Dermis blood vessel endothelial cell (primary cell): ENCODE measurements around the gene FOXD2. TPM values are rescaled to one million over a fixed set of nuclear protein-coding genes. Genes with fewer than 3 reads are reported as not detected.

Experiments
- DNase-seq: peaks from one replicate; pipeline ENCODE4 v3.0.0; 2010
- total RNA-seq: library from RNA; depleted of rRNA; stranded (reverse); fragments of >200 nt; gene quantifications from 2 replicates; pipeline ENCODE4 v1.2.3, GENCODE V29; 2014

FOXD2 gene
- under 0.01 and 0.09 TPM in 2 replicates for total RNA-seq

- DNase-seq, result peak; percentile 82
Observed at GRCh38 chr1:47437447-47438164, at the start of gene FOXD2. Gene FOXD2 (plus strand): TSS chr1:47438044. CDS start chr1:47438136, 92 bp downstream.

- peak; percentile 80 for DNase-seq
Observed at GRCh38 chr1:47388891-47389238, 49.0 kb upstream of the FOXD2 start.

GRCh38 chr1:47389731-47390130 lies 48.1 kb upstream of the FOXD2 start:
- DNase-seq, result no peak

GRCh38 chr1:47390843-47391242 lies 47.0 kb upstream of the FOXD2 start:
- DNase-seq, result no peak

GRCh38 chr1:47393141-47393540 lies 44.7 kb upstream of the FOXD2 start:
- DNase-seq, result no peak

GRCh38 chr1:47395433-47395832 lies 42.4 kb upstream of the FOXD2 start:
- no peak for DNase-seq

- DNase-seq, result no peak
Observed at GRCh38 chr1:47396671-47397196, 41.1 kb upstream of the FOXD2 start.

- no peak for DNase-seq
Observed at GRCh38 chr1:47399138-47399845, 38.6 kb upstream of the FOXD2 start.

GRCh38 chr1:47399846-47400155 lies 38.0 kb upstream of the FOXD2 start:
- DNase-seq, result no peak

- DNase-seq, result no peak
Observed at GRCh38 chr1:47401761-47402160, 36.1 kb upstream of the FOXD2 start.

- DNase-seq, result no peak
Observed at GRCh38 chr1:47402591-47402990, 35.3 kb upstream of the FOXD2 start.

GRCh38 chr1:47403321-47403910 lies 34.4 kb upstream of the FOXD2 start:
- no peak for DNase-seq

GRCh38 chr1:47405697-47406096 lies 32.1 kb upstream of the FOXD2 start:
- DNase-seq, result no peak

GRCh38 chr1:47406966-47407365 lies 30.9 kb upstream of the FOXD2 start:
- DNase-seq, result no peak

GRCh38 chr1:47407481-47407880 lies 30.4 kb upstream of the FOXD2 start:
- DNase-seq, result no peak

GRCh38 chr1:47409311-47410067 lies 28.4 kb upstream of the FOXD2 start:
- no peak for DNase-seq

GRCh38 chr1:47410068-47410455 lies 27.8 kb upstream of the FOXD2 start:
- no peak for DNase-seq

GRCh38 chr1:47411436-47411835 lies 26.4 kb upstream of the FOXD2 start:
- no peak for DNase-seq

GRCh38 chr1:47412437-47412836 lies 25.4 kb upstream of the FOXD2 start:
- no peak for DNase-seq

GRCh38 chr1:47415728-47416318 lies 22.0 kb upstream of the FOXD2 start, which contains the start of gene FOXE3:
Gene FOXE3 (plus strand): TSS chr1:47416285. CDS start chr1:47416316, 31 bp downstream.
- no peak for DNase-seq

- peak; percentile 21 for DNase-seq
Observed at GRCh38 chr1:47416319-47417169, 21.3 kb upstream of the FOXD2 start.
